Measurements from ENCODE around the gene FBXL2. TPM values are rescaled to one million over a fixed set of nuclear protein-coding genes. Genes with fewer than 3 reads are reported as not detected.
"Not testable (repeated sequence)": the region's sequence is repeated elsewhere in the genome, so short reads cannot be mapped to it uniquely, and the experiment has no call there.

Gene FBXL2
- total and polyA plus RNA-seq, 7 donors = 1.2 to 17.2 (median 10.3) TPM; not detected in 2

GRCh38 chr3:33334364-33334763 lies 57.1 kb downstream of the FBXL2 start:
- H3K27me3 ChIP-seq = no peaks in the 10 kb centered on the region
- no peak overlapping the region for H3K27ac ChIP-seq
- peaks cover 0 to 3% (median 0%) of the 10 kb centered on the region in 4 donors for H3K9me3 ChIP-seq
- H3K36me3 ChIP-seq = no peaks in the 10 kb centered on the region
- no peak overlapping the region for H3K4me3 ChIP-seq
- H3K4me1 ChIP-seq = no peaks in the 10 kb centered on the region
- WGBS, 2 donors = 93 to 94% methylated on average over 2 of the region's 2 CpGs
- TF ChIP-seq POLR2AphosphoS5 (IDR thresholded peaks at IDR 0.05) (no peak), POLR2A (IDR thresholded peaks at IDR 0.05) (no peak), CTCF (IDR thresholded peaks at IDR 0.05) (no peak), EP300 (IDR thresholded peaks at IDR 0.05) (no peak)
- DNase-seq = no peak
- intact Hi-C loops (cut with DNase I) = no loop called here

- H3K4me1 ChIP-seq; intact Hi-C loops (cut with DNase I); H3K4me3 ChIP-seq; H3K36me3 ChIP-seq; H3K9me3 ChIP-seq; H3K27ac ChIP-seq; DNase-seq; H3K27me3 ChIP-seq: not testable (repeated sequence)
Measured at GRCh38 chr3:33338936-33339465, 61.8 kb downstream of the FBXL2 start.

- no peaks in the 10 kb centered on the region for H3K27me3 ChIP-seq
- H3K4me3 ChIP-seq = no peak overlapping the region
- no peaks in the 10 kb centered on the region for H3K9me3 ChIP-seq
- intact Hi-C loops (cut with DNase I) = no loop called here
- H3K36me3 ChIP-seq = no peaks in the 10 kb centered on the region
- H3K27ac ChIP-seq = no peak overlapping the region
- no peaks in the 10 kb centered on the region for H3K4me1 ChIP-seq
- DNase-seq = no peak
- TF ChIP-seq POLR2AphosphoS5 (IDR thresholded peaks at IDR 0.05) (no peak), CTCF (IDR thresholded peaks at IDR 0.05) (no peak), EP300 (IDR thresholded peaks at IDR 0.05) (no peak), POLR2A (IDR thresholded peaks at IDR 0.05) (no peak)
Measured at GRCh38 chr3:33339758-33340157, 62.5 kb downstream of the FBXL2 start.

GRCh38 chr3:33355611-33356010 lies 78.4 kb downstream of the FBXL2 start:
- WGBS, 2 donors = 17 to 72% methylated on average over 5 of the region's 5 CpGs
- no peak overlapping the region for H3K4me3 ChIP-seq
- peaks cover 0 to 13% (median 8%) of the 10 kb centered on the region in 4 donors for H3K4me1 ChIP-seq
- TF ChIP-seq POLR2A (IDR thresholded peaks at IDR 0.05) = no peak
- TF ChIP-seq EP300 (IDR thresholded peaks at IDR 0.05) = no peak
- no peak for TF ChIP-seq CTCF (IDR thresholded peaks at IDR 0.05)
- no peak for TF ChIP-seq POLR2AphosphoS5 (IDR thresholded peaks at IDR 0.05)
- no peak for DNase-seq
- H3K36me3 ChIP-seq = no peaks in the 10 kb centered on the region
- H3K27ac ChIP-seq = no peak overlapping the region
- H3K27me3 ChIP-seq = no peaks in the 10 kb centered on the region
- H3K9me3 ChIP-seq = no peaks in the 10 kb centered on the region
- intact Hi-C loops (cut with DNase I) = no loop called here

- Histone ChIP-seq H3K9me3 (no peaks in the 10 kb centered on the region), H3K4me3 (no peak overlapping the region), H3K27ac (no peak overlapping the region), H3K4me1 (peaks cover 0 to 13% (median 8%) of the 10 kb centered on the region in 4 donors), H3K27me3 (no peaks in the 10 kb centered on the region), H3K36me3 (no peaks in the 10 kb centered on the region)
- TF ChIP-seq POLR2A (IDR thresholded peaks at IDR 0.05) (no peak), CTCF (IDR thresholded peaks at IDR 0.05) (no peak), EP300 (IDR thresholded peaks at IDR 0.05) (no peak), POLR2AphosphoS5 (IDR thresholded peaks at IDR 0.05) (no peak)
- WGBS, 2 donors = 82 to 86% methylated on average over 4 of the region's 4 CpGs
- no peak for DNase-seq
- intact Hi-C loops (cut with DNase I) = no loop called here
Measured at GRCh38 chr3:33358172-33358781, 81.0 kb downstream of the FBXL2 start.
